GM19452 (cell line): ENCODE measurements around the gene TTC22.

Experiments used
- ATAC-seq: cut with Tn5 transposase; IDR thresholded peaks from one replicate; pipeline ENCODE4 v1.9.1; 2021; ENCODE audit not compliant: unreplicated experiment

The TTC22 gene

GRCh38 chr1:54808443-54809207, 7.5 kb upstream of the TTC22 start:
- ATAC-seq, result no peak

- ATAC-seq, result no peak
Measured at GRCh38 chr1:54807756-54808155, 6.6 kb upstream of the TTC22 start.

- ATAC-seq, result no peak
Measured at GRCh38 chr1:54806931-54807611, 5.9 kb upstream of the TTC22 start.

- no peak for ATAC-seq
Measured at GRCh38 chr1:54805981-54806381, 4.9 kb upstream of the TTC22 start.

GRCh38 chr1:54805466-54805865, 4.3 kb upstream of the TTC22 start:
- ATAC-seq, result no peak

GRCh38 chr1:54804471-54805132, 3.5 kb upstream of the TTC22 start:
- ATAC-seq, result peak; percentile 42

GRCh38 chr1:54803761-54804470, 2.8 kb upstream of the TTC22 start:
- no peak for ATAC-seq

- ATAC-seq, result no peak
Measured at GRCh38 chr1:54800041-54800898, 853 bp downstream of the TTC22 start.

GRCh38 chr1:54798769-54799641, 2.1 kb downstream of the TTC22 start:
- ATAC-seq, result peak; percentile 46

GRCh38 chr1:54798206-54798605, 2.9 kb downstream of the TTC22 start:
- ATAC-seq, result no peak

- ATAC-seq, result no peak
Measured at GRCh38 chr1:54796902-54797301, 4.2 kb downstream of the TTC22 start.

- ATAC-seq, result no peak
Measured at GRCh38 chr1:54795841-54796468, 5.2 kb downstream of the TTC22 start.

GRCh38 chr1:54795356-54795665, 5.8 kb downstream of the TTC22 start:
- no peak for ATAC-seq

GRCh38 chr1:54794451-54795355, 6.4 kb downstream of the TTC22 start:
- ATAC-seq, result no peak

- ATAC-seq, result no peak
Measured at GRCh38 chr1:54792686-54793282, 8.3 kb downstream of the TTC22 start.

- no peak for ATAC-seq
Measured at GRCh38 chr1:54791880-54792522, 9.1 kb downstream of the TTC22 start.

GRCh38 chr1:54788459-54788858, 12.7 kb downstream of the TTC22 start:
- no peak for ATAC-seq
